NCI-H2196 treated with DMSO at 0.1 percent for 48 hours (cell line): Measurements from ENCODE around the gene SH3BP5.
A peak's percentile ranks its signal among the peaks of the same experiment; 100 is the strongest.
"Not testable (repeated sequence)": the region's sequence is repeated elsewhere in the genome, so short reads cannot be mapped to it uniquely, and the experiment has no call there.

Experiments used
- DNase-seq: peaks from one replicate; lab custom pipeline; 2025; ENCODE audit not compliant: unreplicated experiment; lab: John Stamatoyannopoulos, UW

Gene SH3BP5

GRCh38 chr3:15332405-15333098 is at the start of gene SH3BP5:
SH3BP5 (minus strand) TSS chr3:15332586; CDS start chr3:15332408, 178 bp downstream.
- no peak for DNase-seq

GRCh38 chr3:15380980-15381890 is 48.8 kb upstream of the SH3BP5 start:
- no peak for DNase-seq

GRCh38 chr3:15377961-15378791 is 45.8 kb upstream of the SH3BP5 start:
- DNase-seq, result peak; percentile 53

GRCh38 chr3:15375461-15376000 is 43.1 kb upstream of the SH3BP5 start:
- no peak for DNase-seq

- no peak for DNase-seq
Observed at GRCh38 chr3:15372918-15373317, 40.5 kb upstream of the SH3BP5 start.

- DNase-seq, result no peak
Observed at GRCh38 chr3:15368561-15369135, 36.3 kb upstream of the SH3BP5 start.

GRCh38 chr3:15367059-15367458 is 34.7 kb upstream of the SH3BP5 start:
- no peak for DNase-seq

- not testable (repeated sequence) for DNase-seq
Observed at GRCh38 chr3:15364078-15364477, 31.7 kb upstream of the SH3BP5 start.

- no peak for DNase-seq
Observed at GRCh38 chr3:15361494-15362214, 29.3 kb upstream of the SH3BP5 start.

- DNase-seq, result no peak
Observed at GRCh38 chr3:15360788-15361493, 28.6 kb upstream of the SH3BP5 start.

- no peak for DNase-seq
Observed at GRCh38 chr3:15359677-15360397, 27.5 kb upstream of the SH3BP5 start.

GRCh38 chr3:15356651-15357061 is 24.3 kb upstream of the SH3BP5 start:
- not testable (repeated sequence) for DNase-seq

GRCh38 chr3:15356176-15356575 is 23.8 kb upstream of the SH3BP5 start:
- DNase-seq, result no peak

GRCh38 chr3:15355086-15355485 is 22.7 kb upstream of the SH3BP5 start:
- DNase-seq, result no peak

GRCh38 chr3:15354485-15354884 is 22.1 kb upstream of the SH3BP5 start:
- DNase-seq, result no peak

- no peak for DNase-seq
Observed at GRCh38 chr3:15350141-15350540, 17.8 kb upstream of the SH3BP5 start.

- DNase-seq, result not testable (repeated sequence)
Observed at GRCh38 chr3:15349438-15349837, 17.1 kb upstream of the SH3BP5 start.

- DNase-seq, result no peak
Observed at GRCh38 chr3:15348246-15348645, 15.9 kb upstream of the SH3BP5 start.

- DNase-seq, result no peak
Observed at GRCh38 chr3:15347737-15348110, 15.3 kb upstream of the SH3BP5 start.
